ENCODE measurements around the gene IRAK1.

- TF ChIP-seq SUZ12 (IDR thresholded peaks at IDR 0.05; ENCODE audit: low read length) = no peak
- no peak for TF ChIP-seq SIRT6 (IDR thresholded peaks at IDR 0.05; ENCODE audit: low read length)
- TF ChIP-seq RBBP5 (IDR thresholded peaks at IDR 0.05; ENCODE audit: borderline replicate concordance, low read depth, low read length) = no peak
- TF ChIP-seq TCF12 (IDR thresholded peaks at IDR 0.05; ENCODE audit: low read depth, low read length) = no peak
- TF ChIP-seq CTCF (IDR thresholded peaks at IDR 0.05; ENCODE audit: control extremely low read depth in 1 of 3, insufficient read depth in 1 of 3, low read depth in 1 of 3, low read length in 3 of 3) = no peak
- no peak for TF ChIP-seq BRCA1 (IDR thresholded peaks at IDR 0.05; ENCODE audit: low read depth, low read length)
- no peak for TF ChIP-seq POLR2AphosphoS5 (IDR thresholded peaks at IDR 0.05; ENCODE audit: low read depth, low read length)
- no peak for TF ChIP-seq CHD7 (IDR thresholded peaks at IDR 0.05; ENCODE audit: insufficient replicate concordance, low read length)
Measured at GRCh38 chrX:154027022-154027402, 7.3 kb upstream of the IRAK1 start.
